Measurements from ENCODE around the gene GPR152.
A peak's percentile ranks its signal among the peaks of the same experiment; 100 is the strongest.
"Not testable (repeated sequence)": the region's sequence is repeated elsewhere in the genome, so short reads cannot be mapped to it uniquely, and the experiment has no call there.

The GPR152 gene

GRCh38 chr11:67466962-67467771 lies 14.6 kb upstream of the GPR152 start:
- TF ChIP-seq GABPA (IDR thresholded peaks at IDR 0.05; ENCODE audit: low read depth) (no peak), REST (IDR thresholded peaks at IDR 0.05; ENCODE audit: insufficient replicate concordance, low read depth) (no peak), CTCF (IDR thresholded peaks at IDR 0.05; ENCODE audit: insufficient read depth, low read length) (no peak)
- Histone ChIP-seq H3K27ac (replicated peaks) (no peak overlapping the region), H3K4me3 (replicated peaks; ENCODE audit: insufficient read depth, low read length) (no peak overlapping the region), H3K27me3 (ENCODE audit: insufficient read depth, poor library complexity, severe bottlenecking) (no peaks in the 10 kb centered on the region)
- DNase-seq (ENCODE audit: low read depth in 1 of 2, low spot score in 1 of 2), result no peak

DNA sequence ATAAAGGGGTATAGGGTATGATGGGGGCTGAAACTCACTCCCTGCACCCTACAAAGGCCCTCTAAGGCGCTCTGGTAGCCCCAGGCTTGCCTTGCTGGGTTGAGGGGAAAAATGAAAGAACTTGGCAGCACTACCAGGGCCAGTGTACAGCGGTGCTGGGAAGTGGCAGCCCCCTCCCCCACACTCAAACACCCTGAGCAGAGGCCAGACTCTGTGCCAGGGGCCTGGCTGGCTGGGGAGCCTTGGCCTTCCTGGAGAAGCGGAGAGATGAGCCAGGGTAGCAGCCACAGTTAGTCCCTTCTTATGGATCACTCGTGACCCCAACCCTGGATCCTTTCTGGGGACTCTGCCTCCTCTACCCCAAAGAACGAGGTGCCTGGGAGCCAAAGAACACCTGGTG lies 13.8 kb upstream of the GPR152 start:
- DNase-seq (ENCODE audit: low read depth in 1 of 2, low spot score in 1 of 2), result no peak
- H3K27ac ChIP-seq (replicated peaks), result no peak overlapping the region
- H3K27me3 ChIP-seq (ENCODE audit: insufficient read depth, poor library complexity, severe bottlenecking), result no peaks in the 10 kb centered on the region
- H3K4me3 ChIP-seq (replicated peaks; ENCODE audit: insufficient read depth, low read length), result no peak overlapping the region
- TF ChIP-seq POLR2AphosphoS5 (IDR thresholded peaks at IDR 0.05; ENCODE audit: low read depth) (no peak), CTCF (IDR thresholded peaks at IDR 0.05; ENCODE audit: insufficient read depth, low read length) (no peak), GABPA (IDR thresholded peaks at IDR 0.05; ENCODE audit: low read depth) (no peak), SPI1 (IDR thresholded peaks at IDR 0.05; ENCODE audit: borderline replicate concordance, low read depth) (no peak), REST (IDR thresholded peaks at IDR 0.05; ENCODE audit: insufficient replicate concordance, low read depth) (no peak)

DNA sequence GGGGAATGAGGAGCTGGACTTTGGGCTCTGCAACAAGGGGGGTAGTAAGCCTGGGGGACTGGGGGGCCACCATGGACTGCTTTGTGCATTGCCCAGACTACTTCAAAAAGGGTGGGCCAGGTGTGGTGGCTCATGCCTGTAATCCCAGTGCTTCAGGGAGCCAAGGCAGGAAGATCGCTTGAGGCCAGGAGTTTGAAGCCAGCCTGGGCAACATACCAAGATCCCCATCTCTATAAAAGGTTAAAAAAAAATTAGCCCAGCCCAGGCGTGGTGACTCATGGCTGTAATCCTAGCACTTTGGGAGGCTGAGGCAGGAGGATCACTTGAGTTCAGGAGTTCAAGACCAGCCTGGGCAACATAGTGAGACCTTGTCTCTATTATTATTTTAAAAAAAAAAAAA lies 13.0 kb upstream of the GPR152 start:
- DNase-seq (ENCODE audit: low read depth in 1 of 2, low spot score in 1 of 2); H3K27ac ChIP-seq (replicated peaks); H3K27me3 ChIP-seq (ENCODE audit: insufficient read depth, poor library complexity, severe bottlenecking): not testable (repeated sequence)
- H3K4me3 ChIP-seq (replicated peaks; ENCODE audit: insufficient read depth, low read length), result peak overlapping the region; percentile 89

DNA sequence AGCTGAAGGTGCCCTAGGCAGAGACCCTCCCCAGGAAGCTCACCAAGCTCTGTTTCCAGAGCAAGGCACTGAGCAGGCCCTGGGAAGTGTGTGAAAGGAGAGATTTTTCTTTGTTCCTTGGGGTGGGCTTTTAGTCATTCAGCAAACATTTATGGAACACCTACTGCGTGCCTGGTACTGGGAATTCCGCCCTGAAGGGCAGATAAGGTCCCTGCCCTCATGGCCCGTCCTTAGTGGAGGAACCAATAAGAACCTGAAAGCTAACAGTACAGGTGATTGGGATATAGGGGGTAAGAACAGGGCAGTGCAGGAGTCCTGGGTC lies 12.6 kb upstream of the GPR152 start:
- no peak for DNase-seq (ENCODE audit: low read depth in 1 of 2, low spot score in 1 of 2)
- Histone ChIP-seq H3K27ac (replicated peaks) (peak overlapping the region; percentile 84), H3K27me3 (ENCODE audit: insufficient read depth, poor library complexity, severe bottlenecking) (no peaks in the 10 kb centered on the region), H3K4me3 (replicated peaks; ENCODE audit: insufficient read depth, low read length) (peak overlapping the region; percentile 89)
- TF ChIP-seq REST (IDR thresholded peaks at IDR 0.05; ENCODE audit: insufficient replicate concordance, low read depth) (no peak), POLR2AphosphoS5 (IDR thresholded peaks at IDR 0.05; ENCODE audit: low read depth) (no peak), GABPA (IDR thresholded peaks at IDR 0.05; ENCODE audit: low read depth) (no peak), CTCF (IDR thresholded peaks at IDR 0.05; ENCODE audit: insufficient read depth, low read length) (no peak), SPI1 (IDR thresholded peaks at IDR 0.05; ENCODE audit: borderline replicate concordance, low read depth) (no peak)
